Stimulated activated CD8-positive, alpha-beta memory T cell treated with anti-CD3 and anti-CD28 coated beads, Interleukin-15, amount 100 ng/mL, for 1 hour (primary cell): Measurements from ENCODE around the gene CDH13.

Source experiments
- DNase-seq: peaks from one replicate; pipeline ENCODE4 v3.0.0-alpha.2; 2020; ENCODE audit warnings: low read depth

CDH13 gene

GRCh38 chr16:82626791-82627261 lies at the start of gene CDH13:
CDH13 (plus strand) TSS chr16:82626969.
- no peak for DNase-seq

- no peak for DNase-seq
Measured at GRCh38 chr16:82580298-82580890, 46.4 kb upstream of the CDH13 start.

DNA sequence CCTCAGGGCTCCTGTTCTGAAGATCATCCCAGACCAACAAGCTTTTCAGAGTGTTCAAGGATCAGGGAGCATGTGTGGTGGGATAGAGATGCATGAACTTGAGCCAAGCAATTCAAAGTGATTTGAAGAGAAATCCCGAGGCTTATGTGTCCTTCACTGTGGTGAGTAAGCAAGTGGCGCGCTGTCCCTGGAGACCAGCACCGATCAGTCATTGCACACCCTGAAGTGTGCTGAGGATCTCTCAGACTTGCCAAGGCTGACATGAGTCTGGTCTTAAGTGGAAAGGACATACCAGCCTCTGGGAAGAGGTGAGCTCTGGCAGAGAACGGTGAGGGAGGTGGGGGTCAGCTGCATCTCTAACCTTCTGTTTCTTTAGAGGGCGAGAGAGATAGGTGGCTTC lies 43.8 kb upstream of the CDH13 start:
- DNase-seq = no peak

DNA sequence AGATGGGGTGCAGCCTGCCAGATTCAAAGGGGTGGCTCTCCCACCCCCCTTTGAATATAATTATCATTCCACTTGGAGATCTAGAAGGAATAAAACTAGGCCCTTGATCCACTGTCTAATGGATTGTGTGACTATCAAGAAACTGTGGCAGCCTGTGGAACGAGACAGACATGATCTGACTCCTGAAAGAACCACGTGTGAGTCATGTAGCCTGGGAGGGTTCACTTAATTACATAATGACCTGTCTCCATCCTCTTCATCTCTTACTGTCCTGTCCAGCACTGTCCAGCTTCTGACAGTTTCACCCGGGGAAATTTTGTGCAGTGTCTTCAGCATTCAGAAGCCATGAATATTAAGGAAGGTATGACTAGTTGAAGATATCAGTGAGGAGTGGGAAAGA lies 43.3 kb upstream of the CDH13 start:
- DNase-seq = no peak

GRCh38 chr16:82584553-82585152 lies 42.1 kb upstream of the CDH13 start:
- no peak for DNase-seq

DNA sequence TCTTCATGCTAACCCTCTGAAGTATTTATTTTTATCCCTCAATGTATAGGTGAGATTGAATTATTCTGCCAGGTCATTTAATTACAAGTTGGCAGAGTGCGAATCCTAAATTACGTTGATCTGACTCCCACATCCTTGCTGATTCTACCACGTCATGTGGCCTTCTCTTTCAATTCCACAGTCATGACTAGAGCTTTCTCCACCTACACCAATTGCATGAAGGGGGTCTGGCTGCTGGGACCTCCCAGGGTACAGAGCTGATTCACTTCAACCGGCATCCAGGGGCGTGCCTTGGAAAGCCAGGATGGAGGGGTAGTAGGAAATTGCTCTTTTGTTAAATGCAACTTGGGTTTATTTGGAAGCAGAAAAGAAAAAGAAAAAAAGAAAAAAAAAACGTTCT lies 41.1 kb upstream of the CDH13 start:
- no peak for DNase-seq

DNA sequence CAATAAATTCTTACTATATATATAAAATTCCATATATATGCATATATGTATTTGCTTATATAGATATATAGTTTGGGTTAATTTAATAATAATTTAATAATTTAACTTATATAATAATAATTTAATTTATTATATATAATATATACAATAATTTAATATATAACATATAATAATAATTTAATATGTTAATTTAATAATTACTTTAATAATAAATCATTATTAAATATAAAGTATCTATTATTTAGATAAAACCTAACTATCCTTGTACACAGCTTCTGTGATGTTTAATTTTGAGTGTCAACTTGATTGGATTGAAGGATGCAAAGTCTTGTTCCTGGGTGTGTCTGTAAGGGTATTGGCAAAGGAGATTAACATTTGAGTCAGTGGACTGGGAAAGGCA lies 40.6 kb upstream of the CDH13 start:
- no peak for DNase-seq

DNA sequence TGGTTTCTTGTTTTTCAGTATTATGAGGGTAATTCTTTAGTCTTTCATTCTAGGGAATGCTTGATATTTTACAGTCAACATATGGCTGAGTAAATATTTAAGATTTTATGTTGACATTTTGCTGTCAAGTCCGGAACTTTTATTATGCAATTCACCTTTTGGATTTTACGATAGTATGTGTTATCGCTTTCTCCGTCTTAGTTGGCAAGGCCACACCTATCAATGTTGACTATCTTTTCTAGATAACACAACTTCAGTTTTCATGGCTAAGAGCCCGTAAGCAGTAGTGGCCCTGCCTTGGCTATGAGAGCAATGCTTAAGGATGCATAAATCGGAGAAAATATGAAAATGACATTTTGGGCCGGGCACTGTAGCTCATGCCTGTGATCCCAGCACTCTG lies 39.5 kb upstream of the CDH13 start:
- no peak for DNase-seq

DNA sequence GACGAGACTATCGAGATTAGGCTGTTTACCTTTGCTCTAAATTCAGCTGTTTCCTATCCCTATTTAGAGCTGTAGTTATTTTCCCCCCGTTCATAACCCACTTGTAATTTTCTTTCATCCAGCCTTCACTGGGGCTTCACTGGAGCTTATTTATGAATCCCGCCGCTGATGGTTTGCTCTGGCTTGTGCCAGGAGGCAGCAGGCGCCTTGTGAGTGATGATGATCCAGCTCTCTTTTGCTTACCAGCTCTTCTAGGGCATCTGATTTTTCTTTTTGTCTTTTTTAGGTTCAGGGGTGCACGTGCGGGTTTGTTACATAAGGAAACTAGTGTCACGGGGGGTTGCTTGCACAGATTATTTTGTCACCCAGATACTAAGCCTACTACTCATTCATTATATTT lies 37.4 kb upstream of the CDH13 start:
- no peak for DNase-seq

DNA sequence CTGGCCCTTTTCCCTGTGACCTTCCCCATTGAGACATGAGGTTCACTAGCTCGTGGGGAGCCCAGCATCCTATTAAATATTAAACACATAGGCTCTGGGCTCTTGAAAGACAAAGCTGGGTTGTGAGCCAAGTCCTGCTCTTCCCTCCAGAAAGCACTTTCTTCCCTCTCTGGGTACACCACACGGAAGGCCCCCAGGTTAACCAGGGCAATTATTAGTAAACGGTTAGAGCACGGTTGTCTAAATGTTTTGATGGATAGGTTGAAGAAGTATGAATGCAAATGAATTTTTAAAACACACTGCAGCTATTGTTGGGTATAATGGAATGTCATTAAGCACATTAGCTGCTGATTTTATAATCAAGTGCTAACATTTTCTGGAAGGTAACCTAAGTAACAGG lies 32.7 kb upstream of the CDH13 start:
- no peak for DNase-seq

DNA sequence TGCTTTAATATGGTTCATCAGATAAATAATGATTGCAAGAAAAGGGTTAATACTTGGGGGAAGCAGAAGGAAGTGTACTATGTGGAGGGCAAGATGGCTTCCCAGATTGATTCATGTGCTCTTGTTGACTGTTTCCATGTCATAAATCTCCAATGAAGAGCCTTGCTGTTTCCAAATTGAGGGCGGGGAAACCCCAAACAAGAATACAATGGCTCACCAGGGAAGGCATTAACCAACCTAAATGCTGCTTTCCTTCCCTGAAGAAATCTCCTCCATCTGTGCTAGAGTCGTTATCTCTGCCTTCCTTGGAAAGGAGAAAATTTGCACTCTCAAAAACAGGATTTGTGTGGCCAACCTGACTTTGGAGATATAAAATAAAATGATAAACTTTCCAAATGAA lies 28.0 kb upstream of the CDH13 start:
- DNase-seq = no peak

DNA sequence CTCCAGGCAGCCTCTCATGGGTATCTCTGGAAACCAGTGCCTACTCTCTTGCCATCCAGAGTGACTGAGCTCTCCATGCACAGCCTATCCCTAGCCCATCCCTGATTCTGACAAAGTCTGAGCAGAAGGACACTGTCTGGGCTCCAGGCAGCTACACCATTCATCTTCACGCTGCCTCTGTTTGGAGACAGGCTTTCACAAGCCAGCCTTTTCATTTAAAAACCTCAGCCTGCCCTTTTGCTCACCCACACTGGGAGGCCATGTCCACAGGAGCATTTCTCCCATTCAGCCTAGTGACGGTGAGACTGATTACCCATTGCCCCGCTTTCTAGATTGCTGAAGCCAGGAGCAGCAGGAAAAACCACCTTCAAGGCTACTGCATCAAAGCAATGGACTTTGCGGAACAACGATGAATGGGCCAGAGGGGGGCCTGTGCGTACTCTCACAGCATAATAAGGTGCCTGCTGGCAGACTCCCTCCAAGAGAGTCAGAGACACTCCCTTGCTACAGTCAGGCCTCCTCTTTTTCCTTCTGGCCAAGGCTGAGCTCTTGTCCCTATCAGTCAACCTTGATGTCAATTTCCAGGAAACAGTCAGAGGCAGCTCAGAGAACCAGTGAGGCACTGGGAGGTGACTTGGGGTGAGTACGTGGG lies 24.7 kb upstream of the CDH13 start:
- no peak for DNase-seq

GRCh38 chr16:82603784-82604411 lies 22.9 kb upstream of the CDH13 start:
- no peak for DNase-seq

- no peak for DNase-seq
Measured at GRCh38 chr16:82605076-82605475, 21.7 kb upstream of the CDH13 start.

DNA sequence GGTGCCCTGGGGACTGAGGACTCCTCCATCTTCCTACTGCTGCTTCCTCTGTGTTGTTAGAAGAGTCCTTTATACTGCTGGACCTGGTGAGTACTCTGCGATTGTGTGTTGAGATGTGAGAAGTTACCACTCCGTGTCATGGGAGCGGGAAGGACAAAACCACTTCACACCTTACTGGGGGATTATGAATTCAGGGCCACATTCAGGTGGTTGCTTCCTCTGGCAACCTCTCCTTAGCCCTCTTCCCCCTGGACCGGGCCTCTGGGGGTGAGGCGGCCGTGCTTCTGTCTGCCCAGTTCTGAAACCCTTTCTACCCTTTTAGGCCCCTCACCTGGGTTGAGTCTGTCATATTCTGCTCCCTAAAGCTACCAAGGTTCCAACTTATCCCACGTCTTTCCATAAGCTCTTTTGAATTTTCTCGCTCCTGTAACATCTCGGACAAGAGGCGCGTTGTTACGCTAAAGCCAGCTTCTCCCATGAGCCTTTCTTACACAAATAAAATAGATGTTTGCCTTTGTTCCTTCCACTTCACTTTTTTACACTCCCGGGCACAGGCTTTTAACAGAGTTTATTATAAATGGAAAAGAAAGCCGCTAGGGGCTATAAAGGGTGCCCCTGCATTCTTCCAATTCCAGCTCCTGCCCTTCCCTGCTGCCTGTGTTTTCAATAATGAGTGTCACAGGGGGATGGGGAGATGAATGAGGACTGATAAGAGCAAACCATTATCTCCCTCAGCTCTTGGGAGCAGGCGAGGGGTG lies 20.7 kb upstream of the CDH13 start:
- no peak for DNase-seq

DNA sequence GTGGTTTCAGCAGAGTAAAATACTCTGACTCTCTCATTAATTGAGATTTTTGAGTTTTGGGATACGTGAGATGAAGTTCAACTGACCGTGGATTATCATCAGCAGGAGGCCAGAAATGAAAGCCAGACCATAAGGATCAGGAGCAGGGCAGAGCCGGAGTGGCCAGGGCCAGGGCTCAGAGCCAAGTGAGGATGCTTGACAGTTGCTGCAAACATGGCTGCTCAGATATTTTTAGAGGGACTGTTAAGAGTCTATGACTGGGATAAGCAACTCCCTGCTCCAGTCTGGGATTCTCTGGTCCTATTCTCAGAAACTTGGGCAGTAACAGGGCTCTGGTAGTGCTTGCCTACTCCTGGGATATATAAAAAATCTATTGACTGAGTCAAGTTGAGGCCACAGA lies 17.6 kb upstream of the CDH13 start:
- no peak for DNase-seq

- DNase-seq = no peak
Measured at GRCh38 chr16:82612263-82612662, 14.5 kb upstream of the CDH13 start.

DNA sequence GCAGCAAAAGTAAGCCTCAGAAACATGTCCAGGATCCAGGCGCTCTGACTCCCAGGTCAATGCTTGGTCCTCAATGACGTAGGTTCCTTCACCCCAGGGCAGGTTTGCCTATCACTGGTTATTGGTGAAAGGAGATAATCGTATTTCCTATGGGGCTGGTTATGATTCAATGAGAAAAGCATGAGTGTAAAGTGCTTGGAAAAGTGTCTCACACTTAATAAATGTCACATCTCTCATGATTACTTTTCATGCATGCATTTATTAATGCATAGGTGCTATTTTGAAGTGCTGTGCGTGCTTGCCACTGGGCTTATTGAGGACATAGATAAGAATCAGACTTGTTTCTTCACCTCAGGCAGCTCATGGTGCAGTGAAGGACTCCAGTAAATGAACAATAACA lies 10.4 kb upstream of the CDH13 start:
- no peak for DNase-seq

- no peak for DNase-seq
Measured at GRCh38 chr16:82621781-82622180, 5.0 kb upstream of the CDH13 start.

- no peak for DNase-seq
Measured at GRCh38 chr16:82623241-82623640, 3.5 kb upstream of the CDH13 start.

DNA sequence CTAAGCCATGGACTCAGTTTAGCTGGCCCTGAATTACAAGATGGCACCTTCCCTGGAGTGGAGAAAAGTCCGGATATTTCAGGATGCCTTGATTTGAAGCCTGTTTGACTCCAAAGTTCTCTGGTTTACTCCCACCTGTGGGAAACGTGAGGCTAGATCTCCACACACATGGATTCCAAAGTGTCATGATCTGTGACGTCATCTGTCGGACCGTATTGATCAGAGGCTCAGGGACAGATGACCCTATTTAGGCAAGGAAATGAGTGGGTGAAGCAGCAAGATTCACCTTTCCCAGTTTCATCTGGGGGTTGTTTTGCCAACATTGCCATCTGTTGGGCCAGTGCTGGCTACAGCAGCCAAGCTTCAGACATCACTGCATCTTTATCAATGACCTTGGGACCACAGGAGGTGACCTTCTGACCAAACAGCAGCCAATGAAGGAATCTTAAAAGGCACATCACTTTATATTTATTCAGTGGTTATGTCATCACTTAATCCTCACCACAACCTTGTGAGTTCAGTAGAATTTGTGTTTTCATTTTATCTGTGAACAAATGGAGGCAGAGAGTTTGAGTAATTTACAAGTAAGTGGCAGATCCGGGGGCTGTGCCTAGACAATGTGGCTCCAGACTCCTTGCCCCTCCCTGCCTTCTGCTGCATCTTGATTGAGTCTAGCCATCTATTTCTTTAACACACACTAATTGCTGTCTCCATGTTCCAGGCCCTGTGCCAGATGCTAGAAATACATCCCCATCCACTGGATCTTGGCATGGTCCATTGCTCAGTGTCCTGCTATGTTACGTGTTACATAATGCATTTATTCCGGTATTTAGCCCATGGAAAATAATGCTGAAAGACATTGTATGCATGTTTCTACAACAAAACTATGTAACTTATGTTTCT lies 1.5 kb upstream of the CDH13 start:
- DNase-seq = no peak

GRCh38 chr16:82628088-82628423 lies 1.3 kb downstream of the CDH13 start:
- no peak for DNase-seq
